ENCODE results near the gene WTIP. TPM values are rescaled to one million over a fixed set of nuclear protein-coding genes. Genes with fewer than 3 reads are reported as not detected.

The WTIP gene
- total and polyA plus RNA-seq, 2 of the 13 experiments (the other 11 are each of a cell fraction or from before 2014, with no cell fraction given): 15.0 to 18.1 TPM

DNA sequence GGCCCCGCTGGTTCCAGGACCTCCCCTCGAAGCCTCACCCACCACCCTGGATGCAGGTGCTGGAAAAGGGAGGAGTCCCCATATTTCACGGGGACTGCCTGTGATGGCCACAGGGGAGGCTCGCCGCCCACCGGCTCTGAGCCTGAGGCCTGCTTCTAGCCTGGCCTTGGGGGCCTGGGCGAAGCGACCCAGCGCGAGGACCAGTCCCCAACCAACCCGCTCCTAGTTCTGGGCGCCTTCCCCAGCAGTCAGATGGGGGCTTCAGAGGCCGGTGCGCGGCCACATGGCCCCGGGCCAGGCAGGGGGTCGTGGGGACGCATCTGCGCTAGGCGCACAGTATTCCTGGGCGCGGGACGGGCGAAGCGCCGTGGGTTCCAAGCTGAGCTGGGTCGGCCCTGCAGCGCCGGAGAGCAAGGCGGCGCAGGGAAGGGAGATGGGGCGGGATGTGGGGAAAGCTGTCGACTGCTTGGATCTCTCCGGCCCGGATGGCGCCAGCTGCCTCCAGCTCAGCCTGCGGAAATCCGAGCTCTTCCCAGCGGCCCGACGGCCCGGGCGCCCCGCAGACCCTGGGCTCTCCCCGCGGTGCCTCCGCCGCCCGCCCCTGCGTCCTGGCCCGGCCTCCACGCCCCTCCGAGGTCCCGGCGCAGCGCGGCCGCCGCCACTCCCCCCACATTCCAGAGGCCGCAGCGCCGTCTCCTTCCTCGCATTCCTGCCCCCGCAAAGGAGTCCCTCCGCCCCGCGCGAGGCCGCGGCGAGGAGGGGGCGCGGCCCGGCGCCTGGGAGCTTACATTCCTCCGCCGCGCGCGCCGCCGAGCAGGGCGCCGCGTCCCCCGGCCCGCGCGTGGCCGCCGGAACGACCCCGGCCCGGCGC, at the start of gene WTIP (continued):
- TF ChIP-seq, protein P1, sequence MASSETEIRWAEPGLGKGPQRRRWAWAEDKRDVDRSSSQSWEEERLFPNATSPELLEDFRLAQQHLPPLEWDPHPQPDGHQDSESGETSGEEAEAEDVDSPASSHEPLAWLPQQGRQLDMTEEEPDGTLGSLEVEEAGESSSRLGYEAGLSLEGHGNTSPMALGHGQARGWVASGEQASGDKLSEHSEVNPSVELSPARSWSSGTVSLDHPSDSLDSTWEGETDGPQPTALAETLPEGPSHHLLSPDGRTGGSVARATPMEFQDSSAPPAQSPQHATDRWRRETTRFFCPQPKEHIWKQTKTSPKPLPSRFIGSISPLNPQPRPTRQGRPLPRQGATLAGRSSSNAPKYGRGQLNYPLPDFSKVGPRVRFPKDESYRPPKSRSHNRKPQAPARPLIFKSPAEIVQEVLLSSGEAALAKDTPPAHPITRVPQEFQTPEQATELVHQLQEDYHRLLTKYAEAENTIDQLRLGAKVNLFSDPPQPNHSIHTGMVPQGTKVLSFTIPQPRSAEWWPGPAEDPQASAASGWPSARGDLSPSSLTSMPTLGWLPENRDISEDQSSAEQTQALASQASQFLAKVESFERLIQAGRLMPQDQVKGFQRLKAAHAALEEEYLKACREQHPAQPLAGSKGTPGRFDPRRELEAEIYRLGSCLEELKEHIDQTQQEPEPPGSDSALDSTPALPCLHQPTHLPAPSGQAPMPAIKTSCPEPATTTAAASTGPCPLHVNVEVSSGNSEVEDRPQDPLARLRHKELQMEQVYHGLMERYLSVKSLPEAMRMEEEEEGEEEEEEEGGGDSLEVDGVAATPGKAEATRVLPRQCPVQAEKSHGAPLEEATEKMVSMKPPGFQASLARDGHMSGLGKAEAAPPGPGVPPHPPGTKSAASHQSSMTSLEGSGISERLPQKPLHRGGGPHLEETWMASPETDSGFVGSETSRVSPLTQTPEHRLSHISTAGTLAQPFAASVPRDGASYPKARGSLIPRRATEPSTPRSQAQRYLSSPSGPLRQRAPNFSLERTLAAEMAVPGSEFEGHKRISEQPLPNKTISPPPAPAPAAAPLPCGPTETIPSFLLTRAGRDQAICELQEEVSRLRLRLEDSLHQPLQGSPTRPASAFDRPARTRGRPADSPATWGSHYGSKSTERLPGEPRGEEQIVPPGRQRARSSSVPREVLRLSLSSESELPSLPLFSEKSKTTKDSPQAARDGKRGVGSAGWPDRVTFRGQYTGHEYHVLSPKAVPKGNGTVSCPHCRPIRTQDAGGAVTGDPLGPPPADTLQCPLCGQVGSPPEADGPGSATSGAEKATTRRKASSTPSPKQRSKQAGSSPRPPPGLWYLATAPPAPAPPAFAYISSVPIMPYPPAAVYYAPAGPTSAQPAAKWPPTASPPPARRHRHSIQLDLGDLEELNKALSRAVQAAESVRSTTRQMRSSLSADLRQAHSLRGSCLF (CRISPR knock-in tag; IDR thresholded peaks at IDR 0.05; ENCODE audit: borderline replicate concordance): no peak
- TF ChIP-seq KAT8 (CRISPR knock-in tag; IDR thresholded peaks at IDR 0.05) (no peak), ZNF773 (CRISPR knock-in tag; IDR thresholded peaks at IDR 0.05; ENCODE audit: borderline replicate concordance) (0 out of 2 replicates have a peak, but pooled peaks have one; percentile 33), NR2C2 (CRISPR knock-in tag; IDR thresholded peaks at IDR 0.05; ENCODE audit: borderline replicate concordance) (no peak), ZNF205 (CRISPR knock-in tag; IDR thresholded peaks at IDR 0.05) (no peak), KLF16 (CRISPR knock-in tag; IDR thresholded peaks at IDR 0.05) (no peak), ZNF224 (CRISPR knock-in tag; IDR thresholded peaks at IDR 0.05) (no peak), ZNF496 (CRISPR knock-in tag; IDR thresholded peaks at IDR 0.05; ENCODE audit: insufficient replicate concordance) (no peak), HNF4G (IDR thresholded peaks at IDR 0.05; ENCODE audit: borderline replicate concordance, low read depth, low read length) (peak; percentile 16; the same call in 1 of the 2 replicates), HNF4G (CRISPR knock-in tag; IDR thresholded peaks at IDR 0.05; ENCODE audit: borderline replicate concordance, low read depth) (no peak), FIP1L1 (IDR thresholded peaks at IDR 0.05; ENCODE audit: borderline replicate concordance, insufficient read depth, low read depth, low read length) (no peak), ZNF501 (CRISPR knock-in tag; IDR thresholded peaks at IDR 0.05) (no peak), STAT5B (CRISPR knock-in tag; IDR thresholded peaks at IDR 0.05) (0 out of 2 replicates have a peak, but pooled peaks have one; percentile 10), SKI (IDR thresholded peaks at IDR 0.05; ENCODE audit: partially characterized antibody) (peak; percentile 65), SAP130 (CRISPR knock-in tag; IDR thresholded peaks at IDR 0.05; ENCODE audit: low read depth) (peak; percentile 67), THAP11 (CRISPR knock-in tag; IDR thresholded peaks at IDR 0.05) (peak; percentile 65)
- TF ChIP-seq, protein P2, sequence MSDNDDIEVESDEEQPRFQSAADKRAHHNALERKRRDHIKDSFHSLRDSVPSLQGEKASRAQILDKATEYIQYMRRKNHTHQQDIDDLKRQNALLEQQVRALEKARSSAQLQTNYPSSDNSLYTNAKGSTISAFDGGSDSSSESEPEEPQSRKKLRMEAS (IDR thresholded peaks at IDR 0.05): peak; percentile 66; the same call in 1 of the 2 replicates
- TF ChIP-seq, protein P3, sequence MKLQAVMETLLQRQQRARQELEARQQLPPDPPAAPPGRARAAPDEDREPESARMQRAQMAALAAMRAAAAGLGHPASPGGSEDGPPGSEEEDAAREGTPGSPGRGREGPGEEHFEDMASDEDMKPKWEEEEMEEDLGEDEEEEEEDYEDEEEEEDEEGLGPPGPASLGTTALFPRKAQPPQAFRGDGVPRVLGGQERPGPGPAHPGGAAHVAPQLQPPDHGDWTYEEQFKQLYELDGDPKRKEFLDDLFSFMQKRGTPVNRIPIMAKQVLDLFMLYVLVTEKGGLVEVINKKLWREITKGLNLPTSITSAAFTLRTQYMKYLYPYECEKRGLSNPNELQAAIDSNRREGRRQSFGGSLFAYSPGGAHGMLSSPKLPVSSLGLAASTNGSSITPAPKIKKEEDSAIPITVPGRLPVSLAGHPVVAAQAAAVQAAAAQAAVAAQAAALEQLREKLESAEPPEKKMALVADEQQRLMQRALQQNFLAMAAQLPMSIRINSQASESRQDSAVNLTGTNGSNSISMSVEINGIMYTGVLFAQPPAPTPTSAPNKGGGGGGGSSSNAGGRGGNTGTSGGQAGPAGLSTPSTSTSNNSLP (IDR thresholded peaks at IDR 0.05; ENCODE audit: low read depth, low read length): no peak
- TF ChIP-seq, protein P4, sequence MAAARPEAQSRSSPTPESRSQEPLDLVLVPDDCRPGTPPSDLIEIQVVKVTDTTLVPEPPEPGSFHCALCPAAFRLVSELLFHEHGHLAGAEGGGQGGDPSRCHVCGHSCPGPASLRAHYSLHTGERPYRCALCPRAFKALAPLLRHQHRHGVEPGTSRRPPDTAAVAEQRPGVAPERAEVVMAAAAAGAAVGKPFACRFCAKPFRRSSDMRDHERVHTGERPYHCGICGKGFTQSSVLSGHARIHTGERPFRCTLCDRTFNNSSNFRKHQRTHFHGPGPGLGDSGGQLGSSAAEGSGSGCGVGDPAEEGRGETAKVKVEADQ (CRISPR knock-in tag; IDR thresholded peaks at IDR 0.05; ENCODE audit: borderline replicate concordance): no peak
